Measurements from ENCODE around the gene MPP1.

MPP1 gene

DNA sequence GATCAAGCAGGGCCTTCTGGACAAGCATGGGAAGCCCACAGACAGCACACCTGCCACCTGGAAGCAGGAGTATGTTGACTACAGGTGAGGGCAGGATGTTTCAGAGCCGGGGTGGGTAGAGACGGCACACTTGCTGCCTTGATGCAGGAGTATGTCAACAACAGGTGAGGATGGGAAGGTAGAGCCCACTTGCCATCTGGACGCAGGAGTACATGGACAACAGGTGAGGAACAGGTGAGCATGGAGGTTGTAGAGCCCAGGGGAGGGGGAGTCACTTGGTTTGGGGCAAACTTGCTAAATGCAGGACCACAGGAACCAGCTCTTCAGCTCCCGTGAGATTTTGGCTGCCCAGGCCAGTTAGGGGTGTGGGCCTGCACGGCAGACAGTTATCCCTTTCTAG is 30.7 kb downstream of the MPP1 start:
- H3K9me3 ChIP-seq (ENCODE audit: control insufficient read depth, insufficient read depth, low read depth, low read length): no peaks in the 10 kb centered on the region
- CTCF ChIA-PET: no interaction called here
- no peaks in the 10 kb centered on the region for H3K4me1 ChIP-seq (ENCODE audit: control insufficient read depth, insufficient read depth, low read length)
- H3K27ac ChIP-seq (ENCODE audit: extremely low read depth, low read depth, low read length): no peak overlapping the region
- POLR2A ChIA-PET: no interaction called here
- TF ChIP-seq SCRT2 (tag by site-specific recombination; IDR thresholded peaks at IDR 0.05) (peak; percentile 81), FEZF1 (tag by site-specific recombination; IDR thresholded peaks at IDR 0.05) (no peak), SCRT1 (tag by site-specific recombination; IDR thresholded peaks at IDR 0.05; ENCODE audit: borderline replicate concordance) (peak; percentile 51; the same call in 1 of the 2 replicates), ZNF571 (tag by site-specific recombination; IDR thresholded peaks at IDR 0.05) (no peak)
- TF ChIP-seq, protein P1, sequence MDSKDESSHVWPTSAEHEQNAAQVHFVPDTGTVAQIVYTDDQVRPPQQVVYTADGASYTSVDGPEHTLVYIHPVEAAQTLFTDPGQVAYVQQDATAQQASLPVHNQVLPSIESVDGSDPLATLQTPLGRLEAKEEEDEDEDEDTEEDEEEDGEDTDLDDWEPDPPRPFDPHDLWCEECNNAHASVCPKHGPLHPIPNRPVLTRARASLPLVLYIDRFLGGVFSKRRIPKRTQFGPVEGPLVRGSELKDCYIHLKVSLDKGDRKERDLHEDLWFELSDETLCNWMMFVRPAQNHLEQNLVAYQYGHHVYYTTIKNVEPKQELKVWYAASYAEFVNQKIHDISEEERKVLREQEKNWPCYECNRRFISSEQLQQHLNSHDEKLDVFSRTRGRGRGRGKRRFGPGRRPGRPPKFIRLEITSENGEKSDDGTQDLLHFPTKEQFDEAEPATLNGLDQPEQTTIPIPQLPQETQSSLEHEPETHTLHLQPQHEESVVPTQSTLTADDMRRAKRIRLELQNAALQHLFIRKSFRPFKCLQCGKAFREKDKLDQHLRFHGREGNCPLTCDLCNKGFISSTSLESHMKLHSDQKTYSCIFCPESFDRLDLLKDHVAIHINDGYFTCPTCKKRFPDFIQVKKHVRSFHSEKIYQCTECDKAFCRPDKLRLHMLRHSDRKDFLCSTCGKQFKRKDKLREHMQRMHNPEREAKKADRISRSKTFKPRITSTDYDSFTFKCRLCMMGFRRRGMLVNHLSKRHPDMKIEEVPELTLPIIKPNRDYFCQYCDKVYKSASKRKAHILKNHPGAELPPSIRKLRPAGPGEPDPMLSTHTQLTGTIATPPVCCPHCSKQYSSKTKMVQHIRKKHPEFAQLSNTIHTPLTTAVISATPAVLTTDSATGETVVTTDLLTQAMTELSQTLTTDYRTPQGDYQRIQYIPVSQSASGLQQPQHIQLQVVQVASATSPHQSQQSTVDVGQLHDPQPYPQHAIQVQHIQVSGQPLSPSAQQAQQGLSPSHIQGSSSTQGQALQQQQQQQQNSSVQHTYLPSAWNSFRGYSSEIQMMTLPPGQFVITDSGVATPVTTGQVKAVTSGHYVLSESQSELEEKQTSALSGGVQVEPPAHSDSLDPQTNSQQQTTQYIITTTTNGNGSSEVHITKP (tag by site-specific recombination; IDR thresholded peaks at IDR 0.05): no peak
- peaks cover 32 to 89% of the 10 kb centered on the region in 2 experiments for H3K36me3 ChIP-seq (ENCODE audit: control insufficient read depth in 2 of 2, insufficient read depth in 1 of 2, low read length in 2 of 2)
- H3K4me3 ChIP-seq (ENCODE audit: low read depth, low read length): no peak overlapping the region

DNA sequence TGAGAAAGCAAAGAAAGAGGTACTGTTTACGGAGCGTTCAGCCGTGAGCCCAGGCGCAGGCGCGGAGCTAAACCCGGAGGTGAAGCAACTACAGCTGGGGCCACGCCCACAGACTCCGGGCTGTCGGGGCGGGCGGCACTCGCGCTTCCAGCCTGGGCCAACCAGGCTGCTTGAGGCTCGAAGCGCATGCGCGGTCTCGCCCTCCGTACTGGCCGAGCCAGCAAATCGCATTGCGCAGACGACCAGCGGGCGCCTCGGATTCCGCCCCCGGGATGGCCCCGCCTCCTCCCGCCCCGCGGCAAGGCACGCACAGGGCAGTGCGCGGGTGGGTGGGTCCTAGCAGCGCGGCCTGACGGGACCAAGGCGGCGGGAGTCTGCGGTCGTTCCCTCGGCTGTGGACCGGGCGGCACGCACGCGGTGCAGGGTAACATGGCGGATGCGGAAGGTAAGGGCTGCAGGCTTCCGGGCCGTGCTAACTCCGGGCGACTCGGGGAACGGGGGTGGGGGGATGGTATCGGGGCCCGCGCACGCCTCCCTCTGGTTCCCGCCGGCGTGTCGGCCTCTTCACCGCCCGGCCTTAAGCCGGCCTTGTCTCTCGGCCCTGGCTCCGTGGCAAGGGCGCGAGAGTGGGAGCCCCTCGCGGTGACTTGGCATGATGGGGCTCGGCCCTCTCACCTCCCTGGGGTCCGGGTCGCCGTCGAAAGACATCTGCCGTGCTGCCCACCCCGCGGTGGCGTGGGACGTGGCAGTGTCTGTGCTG is 42.6 kb downstream of the MPP1 start, which contains the start of gene DKC1:
DKC1 (plus strand) TSS at position 328 of the 760 bp plus-strand sequence; CDS start at position 430, 102 bp downstream.
- no peaks in the 10 kb centered on the region for H3K4me1 ChIP-seq (ENCODE audit: control insufficient read depth, insufficient read depth, low read length)
- H3K4me3 ChIP-seq (ENCODE audit: low read depth, low read length): peak within 1 kb of the TSS; percentile 73
- H3K27ac ChIP-seq (ENCODE audit: extremely low read depth, low read depth, low read length): peak within 1 kb of the TSS; percentile 89
- ChIA-PET POLR2A (interaction anchor here (1.2 to 4.2 kb wide), 5 partner anchors 12 to 43 kb away, joined by 5 to 22 read pairs (median 6); partner anchors contain the start of genes GAB3 and MPP1), CTCF (interaction anchor here (0.7 to 2.0 kb wide), 3 partner anchors 13 to 77 kb away, joined by 4 to 10 read pairs (median 9); no protein-coding TSS in a partner anchor)
- H3K36me3 ChIP-seq (ENCODE audit: control insufficient read depth in 2 of 2, insufficient read depth in 1 of 2, low read length in 2 of 2): peaks cover 6 to 32% of the 10 kb centered on the region in 2 experiments
- H3K9me3 ChIP-seq (ENCODE audit: control insufficient read depth, insufficient read depth, low read depth, low read length): no peaks in the 10 kb centered on the region
- TF ChIP-seq, protein P2, sequence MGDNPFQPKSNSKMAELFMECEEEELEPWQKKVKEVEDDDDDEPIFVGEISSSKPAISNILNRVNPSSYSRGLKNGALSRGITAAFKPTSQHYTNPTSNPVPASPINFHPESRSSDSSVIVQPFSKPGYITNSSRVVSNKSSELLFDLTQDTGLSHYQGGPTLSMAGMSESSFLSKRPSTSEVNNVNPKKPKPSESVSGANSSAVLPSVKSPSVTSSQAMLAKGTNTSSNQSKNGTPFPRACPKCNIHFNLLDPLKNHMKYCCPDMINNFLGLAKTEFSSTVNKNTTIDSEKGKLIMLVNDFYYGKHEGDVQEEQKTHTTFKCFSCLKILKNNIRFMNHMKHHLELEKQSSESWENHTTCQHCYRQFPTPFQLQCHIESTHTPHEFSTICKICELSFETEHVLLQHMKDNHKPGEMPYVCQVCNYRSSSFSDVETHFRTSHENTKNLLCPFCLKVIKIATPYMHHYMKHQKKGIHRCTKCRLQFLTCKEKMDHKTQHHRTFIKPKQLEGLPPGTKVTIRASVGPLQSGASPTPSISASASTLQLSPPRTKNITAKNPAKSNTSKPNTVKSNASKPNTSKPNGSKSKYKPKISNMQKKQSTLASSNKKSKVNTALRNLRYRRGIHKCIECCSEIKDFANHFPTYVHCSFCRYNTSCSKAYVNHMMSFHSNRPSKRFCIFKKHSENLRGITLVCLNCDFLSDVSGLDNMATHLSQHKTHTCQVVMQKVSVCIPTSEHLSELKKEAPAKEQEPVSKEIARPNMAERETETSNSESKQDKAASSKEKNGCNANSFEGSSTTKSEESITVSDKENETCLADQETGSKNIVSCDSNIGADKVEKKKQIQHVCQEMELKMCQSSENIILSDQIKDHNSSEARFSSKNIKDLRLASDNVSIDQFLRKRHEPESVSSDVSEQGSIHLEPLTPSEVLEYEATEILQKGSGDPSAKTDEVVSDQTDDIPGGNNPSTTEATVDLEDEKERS (tag by site-specific recombination; IDR thresholded peaks at IDR 0.05): no peak
- TF ChIP-seq PRDM6 (tag by site-specific recombination; IDR thresholded peaks at IDR 0.05) (no peak), ZNF324 (tag by site-specific recombination; IDR thresholded peaks at IDR 0.05) (no peak; the same call in 1 of the 2 replicates), ZNF747 (tag by site-specific recombination; IDR thresholded peaks at IDR 0.05) (no peak), ZNF621 (tag by site-specific recombination; IDR thresholded peaks at IDR 0.05) (no peak), ZNF175 (tag by site-specific recombination; IDR thresholded peaks at IDR 0.05) (no peak), ZNF785 (tag by site-specific recombination; IDR thresholded peaks at IDR 0.05) (no peak), ZNF529 (tag by site-specific recombination; IDR thresholded peaks at IDR 0.05; ENCODE audit: insufficient replicate concordance) (no peak), SCRT1 (tag by site-specific recombination; IDR thresholded peaks at IDR 0.05; ENCODE audit: borderline replicate concordance) (no peak), ZNF664 (tag by site-specific recombination; IDR thresholded peaks at IDR 0.05) (no peak), INSM2 (tag by site-specific recombination; IDR thresholded peaks at IDR 0.05) (no peak)
- TF ChIP-seq, protein P3, sequence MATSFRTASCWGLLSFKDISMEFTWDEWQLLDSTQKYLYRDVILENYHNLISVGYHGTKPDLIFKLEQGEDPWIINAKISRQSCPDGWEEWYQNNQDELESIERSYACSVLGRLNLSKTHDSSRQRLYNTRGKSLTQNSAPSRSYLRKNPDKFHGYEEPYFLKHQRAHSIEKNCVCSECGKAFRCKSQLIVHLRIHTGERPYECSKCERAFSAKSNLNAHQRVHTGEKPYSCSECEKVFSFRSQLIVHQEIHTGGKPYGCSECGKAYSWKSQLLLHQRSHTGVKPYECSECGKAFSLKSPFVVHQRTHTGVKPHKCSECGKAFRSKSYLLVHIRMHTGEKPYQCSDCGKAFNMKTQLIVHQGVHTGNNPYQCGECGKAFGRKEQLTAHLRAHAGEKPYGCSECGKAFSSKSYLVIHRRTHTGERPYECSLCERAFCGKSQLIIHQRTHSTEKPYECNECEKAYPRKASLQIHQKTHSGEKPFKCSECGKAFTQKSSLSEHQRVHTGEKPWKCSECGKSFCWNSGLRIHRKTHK (tag by site-specific recombination; IDR thresholded peaks at IDR 0.05): no peak
- TF ChIP-seq, protein P4, sequence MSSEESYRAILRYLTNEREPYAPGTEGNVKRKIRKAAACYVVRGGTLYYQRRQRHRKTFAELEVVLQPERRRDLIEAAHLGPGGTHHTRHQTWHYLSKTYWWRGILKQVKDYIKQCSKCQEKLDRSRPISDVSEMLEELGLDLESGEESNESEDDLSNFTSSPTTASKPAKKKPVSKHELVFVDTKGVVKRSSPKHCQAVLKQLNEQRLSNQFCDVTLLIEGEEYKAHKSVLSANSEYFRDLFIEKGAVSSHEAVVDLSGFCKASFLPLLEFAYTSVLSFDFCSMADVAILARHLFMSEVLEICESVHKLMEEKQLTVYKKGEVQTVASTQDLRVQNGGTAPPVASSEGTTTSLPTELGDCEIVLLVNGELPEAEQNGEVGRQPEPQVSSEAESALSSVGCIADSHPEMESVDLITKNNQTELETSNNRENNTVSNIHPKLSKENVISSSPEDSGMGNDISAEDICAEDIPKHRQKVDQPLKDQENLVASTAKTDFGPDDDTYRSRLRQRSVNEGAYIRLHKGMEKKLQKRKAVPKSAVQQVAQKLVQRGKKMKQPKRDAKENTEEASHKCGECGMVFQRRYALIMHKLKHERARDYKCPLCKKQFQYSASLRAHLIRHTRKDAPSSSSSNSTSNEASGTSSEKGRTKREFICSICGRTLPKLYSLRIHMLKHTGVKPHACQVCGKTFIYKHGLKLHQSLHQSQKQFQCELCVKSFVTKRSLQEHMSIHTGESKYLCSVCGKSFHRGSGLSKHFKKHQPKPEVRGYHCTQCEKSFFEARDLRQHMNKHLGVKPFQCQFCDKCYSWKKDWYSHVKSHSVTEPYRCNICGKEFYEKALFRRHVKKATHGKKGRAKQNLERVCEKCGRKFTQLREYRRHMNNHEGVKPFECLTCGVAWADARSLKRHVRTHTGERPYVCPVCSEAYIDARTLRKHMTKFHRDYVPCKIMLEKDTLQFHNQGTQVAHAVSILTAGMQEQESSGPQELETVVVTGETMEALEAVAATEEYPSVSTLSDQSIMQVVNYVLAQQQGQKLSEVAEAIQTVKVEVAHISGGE (tag by site-specific recombination; conservative IDR thresholded peaks at IDR 0.05; ENCODE audit: low read depth): peak; percentile 88
